ENCODE data around the gene IL32. TPM values are rescaled to one million over a fixed set of nuclear protein-coding genes. Genes with fewer than 3 reads are reported as not detected.
A peak's percentile ranks its signal among the peaks of the same experiment; 100 is the strongest.

The IL32 gene
- total and polyA plus RNA-seq, 2 experiments from 2014 or later: 2.3 to 6.1 TPM

DNA sequence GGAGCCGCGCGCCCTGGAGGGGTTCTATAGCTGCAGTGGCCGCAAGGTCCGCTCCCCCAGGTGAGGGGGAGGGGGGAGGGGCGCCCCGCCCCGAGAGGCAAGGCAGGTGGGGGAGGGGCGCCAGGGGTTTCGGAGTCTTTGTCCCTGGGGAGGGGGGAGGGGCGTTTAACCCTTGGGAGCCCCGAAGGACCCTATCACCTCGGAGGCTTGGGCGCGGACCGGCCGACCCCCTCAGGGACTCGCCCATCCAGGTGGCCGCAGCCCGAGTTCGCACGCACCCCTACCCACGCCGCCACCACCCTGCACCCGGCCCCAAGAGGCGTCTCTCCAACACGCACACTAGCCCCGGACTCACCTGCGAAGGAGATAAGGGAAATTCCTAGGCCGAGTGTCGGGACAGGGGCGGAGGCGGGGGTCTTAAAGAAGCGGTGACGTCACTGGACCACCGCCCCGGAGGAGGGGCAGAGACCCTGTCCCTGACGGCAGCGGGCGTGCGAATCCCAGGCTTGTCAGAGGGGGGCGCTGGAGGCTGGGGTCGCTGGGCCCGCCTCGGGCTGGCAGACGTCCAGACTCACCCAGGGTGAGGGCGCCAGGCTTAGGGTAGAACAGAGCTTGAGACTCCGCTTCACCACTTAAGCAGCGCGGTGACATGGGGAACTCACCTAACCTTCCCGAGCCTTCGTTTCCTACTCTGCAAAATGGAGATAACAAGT is 47.5 kb upstream of the IL32 start, which contains the start of gene CLDN6 (continued):
- TF ChIP-seq, protein P1, sequence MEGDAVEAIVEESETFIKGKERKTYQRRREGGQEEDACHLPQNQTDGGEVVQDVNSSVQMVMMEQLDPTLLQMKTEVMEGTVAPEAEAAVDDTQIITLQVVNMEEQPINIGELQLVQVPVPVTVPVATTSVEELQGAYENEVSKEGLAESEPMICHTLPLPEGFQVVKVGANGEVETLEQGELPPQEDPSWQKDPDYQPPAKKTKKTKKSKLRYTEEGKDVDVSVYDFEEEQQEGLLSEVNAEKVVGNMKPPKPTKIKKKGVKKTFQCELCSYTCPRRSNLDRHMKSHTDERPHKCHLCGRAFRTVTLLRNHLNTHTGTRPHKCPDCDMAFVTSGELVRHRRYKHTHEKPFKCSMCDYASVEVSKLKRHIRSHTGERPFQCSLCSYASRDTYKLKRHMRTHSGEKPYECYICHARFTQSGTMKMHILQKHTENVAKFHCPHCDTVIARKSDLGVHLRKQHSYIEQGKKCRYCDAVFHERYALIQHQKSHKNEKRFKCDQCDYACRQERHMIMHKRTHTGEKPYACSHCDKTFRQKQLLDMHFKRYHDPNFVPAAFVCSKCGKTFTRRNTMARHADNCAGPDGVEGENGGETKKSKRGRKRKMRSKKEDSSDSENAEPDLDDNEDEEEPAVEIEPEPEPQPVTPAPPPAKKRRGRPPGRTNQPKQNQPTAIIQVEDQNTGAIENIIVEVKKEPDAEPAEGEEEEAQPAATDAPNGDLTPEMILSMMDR (conservative IDR thresholded peaks at IDR 0.05; ENCODE audit: low read depth in 2 of 2): peak; percentile 75 to 94
- TF ChIP-seq, protein P2, sequence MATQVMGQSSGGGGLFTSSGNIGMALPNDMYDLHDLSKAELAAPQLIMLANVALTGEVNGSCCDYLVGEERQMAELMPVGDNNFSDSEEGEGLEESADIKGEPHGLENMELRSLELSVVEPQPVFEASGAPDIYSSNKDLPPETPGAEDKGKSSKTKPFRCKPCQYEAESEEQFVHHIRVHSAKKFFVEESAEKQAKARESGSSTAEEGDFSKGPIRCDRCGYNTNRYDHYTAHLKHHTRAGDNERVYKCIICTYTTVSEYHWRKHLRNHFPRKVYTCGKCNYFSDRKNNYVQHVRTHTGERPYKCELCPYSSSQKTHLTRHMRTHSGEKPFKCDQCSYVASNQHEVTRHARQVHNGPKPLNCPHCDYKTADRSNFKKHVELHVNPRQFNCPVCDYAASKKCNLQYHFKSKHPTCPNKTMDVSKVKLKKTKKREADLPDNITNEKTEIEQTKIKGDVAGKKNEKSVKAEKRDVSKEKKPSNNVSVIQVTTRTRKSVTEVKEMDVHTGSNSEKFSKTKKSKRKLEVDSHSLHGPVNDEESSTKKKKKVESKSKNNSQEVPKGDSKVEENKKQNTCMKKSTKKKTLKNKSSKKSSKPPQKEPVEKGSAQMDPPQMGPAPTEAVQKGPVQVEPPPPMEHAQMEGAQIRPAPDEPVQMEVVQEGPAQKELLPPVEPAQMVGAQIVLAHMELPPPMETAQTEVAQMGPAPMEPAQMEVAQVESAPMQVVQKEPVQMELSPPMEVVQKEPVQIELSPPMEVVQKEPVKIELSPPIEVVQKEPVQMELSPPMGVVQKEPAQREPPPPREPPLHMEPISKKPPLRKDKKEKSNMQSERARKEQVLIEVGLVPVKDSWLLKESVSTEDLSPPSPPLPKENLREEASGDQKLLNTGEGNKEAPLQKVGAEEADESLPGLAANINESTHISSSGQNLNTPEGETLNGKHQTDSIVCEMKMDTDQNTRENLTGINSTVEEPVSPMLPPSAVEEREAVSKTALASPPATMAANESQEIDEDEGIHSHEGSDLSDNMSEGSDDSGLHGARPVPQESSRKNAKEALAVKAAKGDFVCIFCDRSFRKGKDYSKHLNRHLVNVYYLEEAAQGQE (IDR thresholded peaks at IDR 0.05; ENCODE audit: unreplicated experiment): no peak
- no peak for TF ChIP-seq ZNF114 (CRISPR knock-in tag; IDR thresholded peaks at IDR 0.05)
- no peak for TF ChIP-seq EZH2 (IDR thresholded peaks at IDR 0.05; ENCODE audit: low read depth, unreplicated experiment)
- peak; percentile 99 for TF ChIP-seq CREB1 (CRISPR knock-in tag; IDR thresholded peaks at IDR 0.05; ENCODE audit: low read depth)
- TF ChIP-seq JUNB (IDR thresholded peaks at IDR 0.05; ENCODE audit: unreplicated experiment): no peak
- TF ChIP-seq ZNF331 (CRISPR knock-in tag; IDR thresholded peaks at IDR 0.05; ENCODE audit: low read depth): no peak

DNA sequence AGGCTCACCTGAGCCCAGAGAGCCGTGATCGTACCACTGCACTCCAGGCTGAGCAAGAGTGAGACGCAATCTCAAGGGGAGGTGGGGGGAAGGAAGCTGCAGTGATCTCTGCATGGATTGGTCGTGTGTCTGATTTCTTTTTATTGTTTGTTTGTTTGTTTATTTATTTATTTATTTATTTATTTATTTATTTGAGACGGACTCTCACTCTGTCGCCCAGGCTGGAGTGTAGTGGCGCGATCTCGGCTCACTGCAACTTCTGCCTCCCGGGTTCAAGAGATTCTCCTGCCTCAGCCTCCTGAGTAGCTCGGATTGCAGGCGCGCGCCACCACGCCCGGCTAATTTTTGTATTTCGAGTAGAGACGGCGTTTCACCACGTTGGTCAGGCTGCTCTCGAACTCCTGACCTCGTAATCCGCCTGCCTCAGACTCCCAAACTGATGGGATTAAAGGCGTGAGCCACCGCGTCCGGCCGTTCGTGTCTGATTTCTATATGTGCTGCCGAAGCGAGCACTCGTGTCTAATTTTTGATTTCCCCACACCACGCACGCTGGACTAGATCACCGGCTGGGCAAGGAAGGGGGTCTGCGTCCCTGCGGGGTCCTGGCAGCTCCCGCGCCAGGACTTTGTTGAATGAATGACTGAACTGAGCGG is 45.7 kb upstream of the IL32 start:
- no peaks in the 10 kb centered on the region for H3K9me2 ChIP-seq (ENCODE audit: insufficient read depth)
- ATAC-seq (no peak), DNase-seq (ENCODE audit: low spot score) (no peak)
- peaks cover 43% of the 10 kb centered on the region for H3K36me3 Mint-ChIP-seq (ENCODE audit: low read depth)
- peaks cover 48% of the 10 kb centered on the region for H3K27me3 Mint-ChIP-seq (ENCODE audit: insufficient read depth, low read depth, poor library complexity)
- peak overlapping the region; percentile 96 for H3K4me3 Mint-ChIP-seq
- peaks cover 48% of the 10 kb centered on the region for H3K4me1 ChIP-seq (ENCODE audit: insufficient read depth)
- H3K79me2 ChIP-seq (replicated peaks; ENCODE audit: insufficient read depth): peaks cover 40% of the 10 kb centered on the region
- H3K4me2 ChIP-seq: peak overlapping the region; percentile 97
- peak overlapping the region; percentile 96 for H3K27ac Mint-ChIP-seq
- H3K36me3 ChIP-seq (ENCODE audit: insufficient read depth): no peaks in the 10 kb centered on the region
- no peaks in the 10 kb centered on the region; the same call in 1 of the 2 replicates for H3K27me3 ChIP-seq (ENCODE audit: insufficient read depth)
- peaks cover 50% of the 10 kb centered on the region for H3F3A ChIP-seq (replicated peaks; ENCODE audit: low read depth)
- no peak overlapping the region for H3K27ac ChIP-seq (ENCODE audit: low read depth)
- peak overlapping the region; percentile 85 for H3K4me3 ChIP-seq
- H4K20me1 ChIP-seq (replicated peaks; ENCODE audit: insufficient read depth): peaks cover 42% of the 10 kb centered on the region
- peaks cover 7% of the 10 kb centered on the region; the same call in 2 of the 3 replicates for H3K9me3 Mint-ChIP-seq
- peaks cover 45% of the 10 kb centered on the region for H3K4me1 Mint-ChIP-seq
- H2AFZ ChIP-seq: peak overlapping the region; percentile 78; the same call in 1 of the 2 replicates
- no peak for TF ChIP-seq CREB1 (CRISPR knock-in tag; IDR thresholded peaks at IDR 0.05; ENCODE audit: low read depth)
- no peak for TF ChIP-seq EZH2phosphoT487 (IDR thresholded peaks at IDR 0.05; ENCODE audit: unreplicated experiment)
- TF ChIP-seq, protein P3, sequence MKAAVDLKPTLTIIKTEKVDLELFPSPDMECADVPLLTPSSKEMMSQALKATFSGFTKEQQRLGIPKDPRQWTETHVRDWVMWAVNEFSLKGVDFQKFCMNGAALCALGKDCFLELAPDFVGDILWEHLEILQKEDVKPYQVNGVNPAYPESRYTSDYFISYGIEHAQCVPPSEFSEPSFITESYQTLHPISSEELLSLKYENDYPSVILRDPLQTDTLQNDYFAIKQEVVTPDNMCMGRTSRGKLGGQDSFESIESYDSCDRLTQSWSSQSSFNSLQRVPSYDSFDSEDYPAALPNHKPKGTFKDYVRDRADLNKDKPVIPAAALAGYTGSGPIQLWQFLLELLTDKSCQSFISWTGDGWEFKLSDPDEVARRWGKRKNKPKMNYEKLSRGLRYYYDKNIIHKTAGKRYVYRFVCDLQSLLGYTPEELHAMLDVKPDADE (IDR thresholded peaks at IDR 0.05): no peak
- TF ChIP-seq, protein P4, sequence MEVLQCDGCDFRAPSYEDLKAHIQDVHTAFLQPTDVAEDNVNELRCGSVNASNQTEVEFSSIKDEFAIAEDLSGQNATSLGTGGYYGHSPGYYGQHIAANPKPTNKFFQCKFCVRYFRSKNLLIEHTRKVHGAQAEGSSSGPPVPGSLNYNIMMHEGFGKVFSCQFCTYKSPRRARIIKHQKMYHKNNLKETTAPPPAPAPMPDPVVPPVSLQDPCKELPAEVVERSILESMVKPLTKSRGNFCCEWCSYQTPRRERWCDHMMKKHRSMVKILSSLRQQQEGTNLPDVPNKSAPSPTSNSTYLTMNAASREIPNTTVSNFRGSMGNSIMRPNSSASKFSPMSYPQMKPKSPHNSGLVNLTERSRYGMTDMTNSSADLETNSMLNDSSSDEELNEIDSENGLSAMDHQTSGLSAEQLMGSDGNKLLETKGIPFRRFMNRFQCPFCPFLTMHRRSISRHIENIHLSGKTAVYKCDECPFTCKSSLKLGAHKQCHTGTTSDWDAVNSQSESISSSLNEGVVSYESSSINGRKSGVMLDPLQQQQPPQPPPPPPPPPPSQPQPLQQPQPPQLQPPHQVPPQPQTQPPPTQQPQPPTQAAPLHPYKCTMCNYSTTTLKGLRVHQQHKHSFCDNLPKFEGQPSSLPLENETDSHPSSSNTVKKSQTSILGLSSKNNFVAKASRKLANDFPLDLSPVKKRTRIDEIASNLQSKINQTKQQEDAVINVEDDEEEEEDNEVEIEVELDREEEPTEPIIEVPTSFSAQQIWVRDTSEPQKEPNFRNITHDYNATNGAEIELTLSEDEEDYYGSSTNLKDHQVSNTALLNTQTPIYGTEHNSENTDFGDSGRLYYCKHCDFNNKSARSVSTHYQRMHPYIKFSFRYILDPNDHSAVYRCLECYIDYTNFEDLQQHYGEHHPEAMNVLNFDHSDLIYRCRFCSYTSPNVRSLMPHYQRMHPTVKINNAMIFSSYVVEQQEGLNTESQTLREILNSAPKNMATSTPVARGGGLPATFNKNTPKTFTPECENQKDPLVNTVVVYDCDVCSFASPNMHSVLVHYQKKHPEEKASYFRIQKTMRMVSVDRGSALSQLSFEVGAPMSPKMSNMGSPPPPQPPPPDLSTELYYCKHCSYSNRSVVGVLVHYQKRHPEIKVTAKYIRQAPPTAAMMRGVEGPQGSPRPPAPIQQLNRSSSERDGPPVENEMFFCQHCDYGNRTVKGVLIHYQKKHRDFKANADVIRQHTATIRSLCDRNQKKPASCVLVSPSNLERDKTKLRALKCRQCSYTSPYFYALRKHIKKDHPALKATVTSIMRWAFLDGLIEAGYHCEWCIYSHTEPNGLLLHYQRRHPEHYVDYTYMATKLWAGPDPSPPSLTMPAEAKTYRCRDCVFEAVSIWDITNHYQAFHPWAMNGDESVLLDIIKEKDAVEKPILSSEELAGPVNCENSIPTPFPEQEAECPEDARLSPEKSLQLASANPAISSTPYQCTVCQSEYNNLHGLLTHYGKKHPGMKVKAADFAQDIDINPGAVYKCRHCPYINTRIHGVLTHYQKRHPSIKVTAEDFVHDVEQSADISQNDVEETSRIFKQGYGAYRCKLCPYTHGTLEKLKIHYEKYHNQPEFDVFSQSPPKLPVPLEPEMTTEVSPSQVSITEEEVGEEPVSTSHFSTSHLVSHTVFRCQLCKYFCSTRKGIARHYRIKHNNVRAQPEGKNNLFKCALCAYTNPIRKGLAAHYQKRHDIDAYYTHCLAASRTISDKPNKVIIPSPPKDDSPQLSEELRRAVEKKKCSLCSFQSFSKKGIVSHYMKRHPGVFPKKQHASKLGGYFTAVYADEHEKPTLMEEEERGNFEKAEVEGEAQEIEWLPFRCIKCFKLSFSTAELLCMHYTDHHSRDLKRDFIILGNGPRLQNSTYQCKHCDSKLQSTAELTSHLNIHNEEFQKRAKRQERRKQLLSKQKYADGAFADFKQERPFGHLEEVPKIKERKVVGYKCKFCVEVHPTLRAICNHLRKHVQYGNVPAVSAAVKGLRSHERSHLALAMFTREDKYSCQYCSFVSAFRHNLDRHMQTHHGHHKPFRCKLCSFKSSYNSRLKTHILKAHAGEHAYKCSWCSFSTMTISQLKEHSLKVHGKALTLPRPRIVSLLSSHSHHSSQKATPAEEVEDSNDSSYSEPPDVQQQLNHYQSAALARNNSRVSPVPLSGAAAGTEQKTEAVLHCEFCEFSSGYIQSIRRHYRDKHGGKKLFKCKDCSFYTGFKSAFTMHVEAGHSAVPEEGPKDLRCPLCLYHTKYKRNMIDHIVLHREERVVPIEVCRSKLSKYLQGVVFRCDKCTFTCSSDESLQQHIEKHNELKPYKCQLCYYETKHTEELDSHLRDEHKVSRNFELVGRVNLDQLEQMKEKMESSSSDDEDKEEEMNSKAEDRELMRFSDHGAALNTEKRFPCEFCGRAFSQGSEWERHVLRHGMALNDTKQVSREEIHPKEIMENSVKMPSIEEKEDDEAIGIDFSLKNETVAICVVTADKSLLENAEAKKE (CRISPR knock-in tag; IDR thresholded peaks at IDR 0.05): no peak
- TF ChIP-seq STAT1 (IDR thresholded peaks at IDR 0.05; ENCODE audit: unreplicated experiment): no peak

Measured in GM23338 (cell line).